GM10266 (cell line): ENCODE data around the gene NPM1.

Experiments
- DNase-seq: peaks from one replicate; pipeline ENCODE4 v3.0.0; 2012; ENCODE audit errors: extremely low spot score
- TF ChIP-seq, protein P1 (sequence below): IDR thresholded peaks from 2 replicates; pipeline ENCODE4 v1.5.1; 2012; ENCODE audit warnings: mild to moderate bottlenecking, low read depth; ENCODE audit not compliant: control insufficient read depth, insufficient read depth; ENCODE audit errors: missing control alignments

Gene NPM1

GRCh38 chr5:171437286-171437821 is 49.7 kb downstream of the NPM1 start:
- TF ChIP-seq, protein P1, sequence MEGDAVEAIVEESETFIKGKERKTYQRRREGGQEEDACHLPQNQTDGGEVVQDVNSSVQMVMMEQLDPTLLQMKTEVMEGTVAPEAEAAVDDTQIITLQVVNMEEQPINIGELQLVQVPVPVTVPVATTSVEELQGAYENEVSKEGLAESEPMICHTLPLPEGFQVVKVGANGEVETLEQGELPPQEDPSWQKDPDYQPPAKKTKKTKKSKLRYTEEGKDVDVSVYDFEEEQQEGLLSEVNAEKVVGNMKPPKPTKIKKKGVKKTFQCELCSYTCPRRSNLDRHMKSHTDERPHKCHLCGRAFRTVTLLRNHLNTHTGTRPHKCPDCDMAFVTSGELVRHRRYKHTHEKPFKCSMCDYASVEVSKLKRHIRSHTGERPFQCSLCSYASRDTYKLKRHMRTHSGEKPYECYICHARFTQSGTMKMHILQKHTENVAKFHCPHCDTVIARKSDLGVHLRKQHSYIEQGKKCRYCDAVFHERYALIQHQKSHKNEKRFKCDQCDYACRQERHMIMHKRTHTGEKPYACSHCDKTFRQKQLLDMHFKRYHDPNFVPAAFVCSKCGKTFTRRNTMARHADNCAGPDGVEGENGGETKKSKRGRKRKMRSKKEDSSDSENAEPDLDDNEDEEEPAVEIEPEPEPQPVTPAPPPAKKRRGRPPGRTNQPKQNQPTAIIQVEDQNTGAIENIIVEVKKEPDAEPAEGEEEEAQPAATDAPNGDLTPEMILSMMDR = no peak
- no peak for DNase-seq

DNA sequence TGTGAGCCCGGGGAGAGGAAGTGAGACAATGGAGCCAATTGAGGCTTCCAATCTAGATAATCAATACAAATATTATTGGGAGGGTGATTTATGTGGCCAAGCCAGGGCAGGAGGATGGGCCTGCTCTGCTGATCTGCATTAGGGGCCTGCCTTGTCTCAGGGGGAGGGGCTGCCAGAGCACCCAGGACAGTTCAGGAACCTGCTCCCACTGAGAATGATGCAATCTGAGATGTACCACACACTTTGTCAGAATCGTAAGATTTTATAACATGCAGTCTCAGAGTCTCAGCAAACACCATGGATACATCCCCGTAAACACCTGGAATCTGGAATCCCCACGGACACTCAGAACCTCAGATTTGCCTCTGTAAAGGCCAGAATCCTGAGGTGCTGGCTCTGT is 51.1 kb downstream of the NPM1 start:
- TF ChIP-seq, protein P1 = no peak
- no peak for DNase-seq

- TF ChIP-seq, protein P1 = no peak
- DNase-seq = no peak
These were observed 53.7 kb downstream of the NPM1 start for GRCh38 chr5:171441246-171441791.

DNA sequence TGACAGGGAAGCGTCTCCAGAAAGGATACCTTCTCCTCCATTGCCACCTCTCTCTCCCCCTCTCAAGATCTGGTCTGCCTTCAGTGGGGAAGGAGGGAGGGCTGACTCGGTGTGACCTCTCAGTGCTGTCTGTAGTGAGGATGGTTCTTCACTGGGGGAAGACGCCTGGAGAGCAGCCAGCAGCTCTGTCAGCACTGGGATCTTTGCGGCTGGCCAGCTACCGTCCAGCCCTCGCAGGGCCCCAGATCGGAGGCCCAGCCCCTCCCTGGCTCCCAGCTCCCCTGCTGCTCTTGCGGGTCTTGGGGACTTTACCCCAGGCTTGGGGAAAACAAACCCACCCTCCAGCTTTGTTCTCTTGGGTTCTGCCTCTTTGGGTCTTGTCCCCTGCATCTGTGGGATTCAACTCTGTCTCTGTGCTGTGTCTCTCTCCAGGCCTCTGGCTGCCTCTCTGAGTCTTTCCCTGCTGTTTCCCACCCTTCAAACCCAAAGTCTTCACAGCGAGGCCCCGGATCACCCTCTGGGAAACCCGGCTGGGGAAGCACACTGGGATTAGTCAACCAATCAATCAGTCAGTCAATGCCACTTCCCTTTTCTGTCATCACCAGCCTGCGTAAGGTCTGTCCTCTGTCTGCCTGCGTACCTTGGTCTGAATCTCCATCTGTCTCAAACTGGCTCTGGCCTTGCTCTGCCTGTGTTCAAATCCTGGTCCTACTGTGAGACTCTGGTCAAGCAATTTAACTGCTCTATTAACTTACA is 54.8 kb downstream of the NPM1 start:
- TF ChIP-seq, protein P1 = no peak
- DNase-seq = no peak

- no peak for DNase-seq
- TF ChIP-seq, protein P1 = no peak
These were observed 56.9 kb downstream of the NPM1 start for GRCh38 chr5:171444582-171444981.

DNA sequence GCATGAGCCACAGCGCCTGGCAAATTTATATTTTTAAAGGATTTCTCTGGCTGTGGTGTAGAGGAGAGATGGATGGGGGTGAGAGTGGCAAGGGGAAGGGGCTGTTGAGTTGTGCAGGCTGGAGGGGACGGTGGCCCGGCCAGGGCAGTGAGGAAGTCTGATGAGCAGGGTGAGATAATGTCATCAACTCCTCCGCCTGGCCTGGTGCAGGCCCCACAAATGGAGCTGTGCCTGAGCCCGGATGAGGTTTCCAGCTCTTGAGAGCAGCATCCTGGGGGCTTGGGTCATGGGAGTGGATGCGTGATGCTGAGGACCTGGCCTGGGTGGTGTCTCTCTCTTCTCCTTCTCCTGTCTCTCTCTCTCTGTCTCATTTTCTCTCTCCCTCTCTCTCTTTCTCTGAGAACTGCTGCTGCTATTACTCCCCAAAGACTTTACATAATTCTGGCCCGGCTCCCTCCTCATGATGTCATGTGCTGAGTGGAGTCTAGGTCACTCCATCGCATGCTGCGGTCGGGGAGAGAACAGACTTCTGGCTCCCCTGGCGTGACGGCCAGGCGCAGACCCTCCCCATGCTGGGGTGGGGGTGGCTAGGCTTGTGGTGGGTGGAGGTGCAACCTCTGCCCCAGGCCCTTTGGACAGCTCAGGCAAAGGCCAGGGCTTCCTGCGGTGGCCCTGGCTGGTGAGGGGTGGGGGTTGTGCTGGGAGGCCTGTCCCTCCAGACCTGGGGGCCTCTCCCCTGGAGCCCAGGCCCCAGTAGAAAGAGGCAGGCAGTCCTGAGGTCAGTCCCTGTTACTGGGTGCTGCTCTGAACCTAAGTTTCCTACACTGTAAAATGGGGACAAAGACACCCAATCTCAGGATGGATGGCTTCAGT is 58.2 kb downstream of the NPM1 start:
- TF ChIP-seq, protein P1 = no peak
- no peak for DNase-seq
